ENCODE measurements around the gene ADCY2.

ADCY2 gene

GRCh38 chr5:7597059-7597642 lies 201.2 kb downstream of the ADCY2 start:
- no peak for DNase-seq (ENCODE audit: low read depth)

GRCh38 chr5:7606840-7607465 lies 211.0 kb downstream of the ADCY2 start:
- DNase-seq (ENCODE audit: low read depth) = no peak

GRCh38 chr5:7608772-7609171 lies 212.8 kb downstream of the ADCY2 start:
- DNase-seq (ENCODE audit: low read depth) = no peak

GRCh38 chr5:7609726-7610125 lies 213.8 kb downstream of the ADCY2 start:
- no peak for DNase-seq (ENCODE audit: low read depth)

- no peak for DNase-seq (ENCODE audit: low read depth)
Observed at GRCh38 chr5:7610531-7611177, 214.7 kb downstream of the ADCY2 start.

GRCh38 chr5:7611518-7611917 lies 215.6 kb downstream of the ADCY2 start:
- DNase-seq (ENCODE audit: low read depth) = no peak

- DNase-seq (ENCODE audit: low read depth) = no peak
Observed at GRCh38 chr5:7615566-7616061, 219.7 kb downstream of the ADCY2 start.

GRCh38 chr5:7616897-7617296 lies 221.0 kb downstream of the ADCY2 start:
- no peak for DNase-seq (ENCODE audit: low read depth)

- no peak for DNase-seq (ENCODE audit: low read depth)
Observed at GRCh38 chr5:7622498-7622897, 226.6 kb downstream of the ADCY2 start.

- no peak for DNase-seq (ENCODE audit: low read depth)
Observed at GRCh38 chr5:7625740-7626139, 229.8 kb downstream of the ADCY2 start.

GRCh38 chr5:7628248-7628647 lies 232.3 kb downstream of the ADCY2 start:
- no peak for DNase-seq (ENCODE audit: low read depth)

GRCh38 chr5:7628820-7629219 lies 232.9 kb downstream of the ADCY2 start:
- no peak for DNase-seq (ENCODE audit: low read depth)

- no peak for DNase-seq (ENCODE audit: low read depth)
Observed at GRCh38 chr5:7629561-7629960, 233.6 kb downstream of the ADCY2 start.

- no peak for DNase-seq (ENCODE audit: low read depth)
Observed at GRCh38 chr5:7634837-7635236, 238.9 kb downstream of the ADCY2 start.

- DNase-seq (ENCODE audit: low read depth) = no peak
Observed at GRCh38 chr5:7638456-7638855, 242.5 kb downstream of the ADCY2 start.

GRCh38 chr5:7642029-7642428 lies 246.1 kb downstream of the ADCY2 start:
- DNase-seq (ENCODE audit: low read depth) = no peak

- DNase-seq (ENCODE audit: low read depth) = no peak
Observed at GRCh38 chr5:7644723-7645122, 248.8 kb downstream of the ADCY2 start.

GRCh38 chr5:7650755-7651154 lies 254.8 kb downstream of the ADCY2 start:
- no peak for DNase-seq (ENCODE audit: low read depth)

GRCh38 chr5:7653046-7653445 lies 257.1 kb downstream of the ADCY2 start:
- DNase-seq (ENCODE audit: low read depth) = no peak

GRCh38 chr5:7657153-7657552 lies 261.2 kb downstream of the ADCY2 start:
- no peak for DNase-seq (ENCODE audit: low read depth)

GRCh38 chr5:7659420-7659819 lies 263.5 kb downstream of the ADCY2 start:
- DNase-seq (ENCODE audit: low read depth) = no peak

GRCh38 chr5:7662289-7662688 lies 266.4 kb downstream of the ADCY2 start:
- no peak for DNase-seq (ENCODE audit: low read depth)

- DNase-seq (ENCODE audit: low read depth) = no peak
Observed at GRCh38 chr5:7663808-7664207, 267.9 kb downstream of the ADCY2 start.

- no peak for DNase-seq (ENCODE audit: low read depth)
Observed at GRCh38 chr5:7664208-7664607, 268.3 kb downstream of the ADCY2 start.

Data from activated gamma-delta T cell treated with anti-CD3 and anti-CD28 coated beads, Interleukin-2, amount 50 U/mL, for 16 hours (primary cell).